HG02840 (cell line): Measurements from ENCODE around the gene RNF222.
"Not testable (repeated sequence)": the region's sequence is repeated elsewhere in the genome, so short reads cannot be mapped to it uniquely, and the experiment has no call there.

Source experiments
- ATAC-seq: cut with Tn5 transposase; IDR thresholded peaks from one replicate; pipeline ENCODE4 v1.9.1; 2021; ENCODE audit warnings: mild to moderate bottlenecking, moderate library complexity, moderate number of reproducible peaks; ENCODE audit not compliant: unreplicated experiment, low FRiP score

Gene RNF222

GRCh38 chr17:8350339-8350738, 47.3 kb downstream of the RNF222 start:
- no peak for ATAC-seq

GRCh38 chr17:8347001-8347400, 50.6 kb downstream of the RNF222 start:
- ATAC-seq, result not testable (repeated sequence)

- no peak for ATAC-seq
Measured at GRCh38 chr17:8345951-8346665, 51.5 kb downstream of the RNF222 start.

- no peak for ATAC-seq
Measured at GRCh38 chr17:8345052-8345690, 52.5 kb downstream of the RNF222 start.

- no peak for ATAC-seq
Measured at GRCh38 chr17:8341456-8341855, 56.2 kb downstream of the RNF222 start.
